Liver (tissue), 9 donors: Measurements from ENCODE around the gene DOCK2. TPM values are rescaled to one million over a fixed set of nuclear protein-coding genes. Genes with fewer than 3 reads are reported as not detected.
A peak's percentile ranks its signal among the peaks of the same experiment; 100 is the strongest.

Experiments used
- DNase-seq: peaks from one replicate; pipeline ENCODE4 v3.0.0-alpha.2; 2017; ENCODE audit warnings: low spot score
- H3K27ac ChIP-seq, 2 donors: one replicate each; pipeline ENCODE4 v1.7.0; 2013; ENCODE audit warnings: inconsistent platforms in 2 of 2, low read length in 2 of 2, control low read depth in 1 of 2, low read depth in 1 of 2, mild to moderate bottlenecking in 1 of 2
- H3K27me3 ChIP-seq, 4 donors: one replicate each; pipeline versions ENCODE4 v1.6.1 to v1.7.0; 2013; ENCODE audit warnings: low read length in 3 of 4, inconsistent platforms in 1 of 4, mild to moderate bottlenecking in 1 of 4, moderate library complexity in 1 of 4; ENCODE audit not compliant: control insufficient read depth in 4 of 4, insufficient read depth in 4 of 4
- H3K36me3 ChIP-seq, 4 donors: one replicate each; pipeline versions ENCODE4 v1.6.1 to v1.7.0; 2013; ENCODE audit warnings: low read length in 3 of 4, mild to moderate bottlenecking in 3 of 4, low read depth in 1 of 4, moderate library complexity in 1 of 4; ENCODE audit not compliant: control insufficient read depth in 4 of 4, insufficient read depth in 3 of 4
- H3K4me1 ChIP-seq, 4 donors: one replicate each; pipeline versions ENCODE4 v1.6.1 to v1.7.0; 2013; ENCODE audit warnings: low read length in 3 of 4, mild to moderate bottlenecking in 3 of 4, moderate library complexity in 1 of 4; ENCODE audit not compliant: control insufficient read depth in 4 of 4, insufficient read depth in 4 of 4
- H3K4me3 ChIP-seq, 3 donors: one replicate each; pipeline versions ENCODE4 v1.6.1 to v1.7.0; 2013; ENCODE audit warnings: low read length in 3 of 3, control low read depth in 1 of 3, low read depth in 1 of 3, mild to moderate bottlenecking in 1 of 3
- H3K9ac ChIP-seq, 2 donors: one replicate each; pipeline ENCODE4 v1.7.0; 2013; ENCODE audit warnings: low read length in 2 of 2, mild to moderate bottlenecking in 2 of 2, moderate library complexity in 2 of 2, control low read depth in 1 of 2, low read depth in 1 of 2
- H3K9me3 ChIP-seq, 4 donors: one replicate each; pipeline versions ENCODE4 v1.6.1 to v1.7.0; 2013; ENCODE audit warnings: low read length in 3 of 4; ENCODE audit not compliant: control insufficient read depth in 4 of 4
- EGR1 ChIP-seq, 2 donors: IDR thresholded peaks; 2 replicates each; pipeline ENCODE4 v1.6.1; 2016 to 2018; ENCODE audit warnings: antibody characterized with exemption in 2 of 2, low read depth in 2 of 2
- FOXA1 ChIP-seq: IDR thresholded peaks from 2 replicates; pipeline ENCODE4 v1.6.1; 2016; ENCODE audit warnings: antibody characterized with exemption
- FOXA2 ChIP-seq: IDR thresholded peaks from 2 replicates; pipeline ENCODE4 v1.6.1; 2016; ENCODE audit warnings: antibody characterized with exemption
- GABPA ChIP-seq, 2 donors: IDR thresholded peaks in 1 of 2; conservative IDR thresholded peaks in 1 of 2; 2 replicates each; pipeline ENCODE4 v1.6.1; 2016; ENCODE audit warnings: antibody characterized with exemption in 2 of 2, mild to moderate bottlenecking in 1 of 2, moderate library complexity in 1 of 2
- HNF4A ChIP-seq, 2 donors: conservative IDR thresholded peaks; 2 replicates each; pipeline ENCODE4 v1.6.1; 2016; ENCODE audit warnings: antibody characterized with exemption in 2 of 2, mild to moderate bottlenecking in 2 of 2
- HNF4G ChIP-seq: IDR thresholded peaks from 2 replicates; pipeline ENCODE4 v1.6.1; 2016; ENCODE audit warnings: antibody characterized with exemption
- JUND ChIP-seq, 2 donors: IDR thresholded peaks; 2 replicates each; pipeline ENCODE4 v1.6.1; 2016; ENCODE audit warnings: antibody characterized with exemption in 2 of 2
- NR2F2 ChIP-seq: IDR thresholded peaks from 2 replicates; pipeline ENCODE4 v1.6.1; 2016; ENCODE audit warnings: antibody characterized with exemption
- RAD21 ChIP-seq, 2 donors: IDR thresholded peaks; 2 replicates each; pipeline ENCODE4 v1.6.1; 2016; ENCODE audit warnings: antibody characterized with exemption in 2 of 2, mild to moderate bottlenecking in 2 of 2
- RXRA ChIP-seq, 2 donors: IDR thresholded peaks; 2 replicates each; pipeline ENCODE4 v1.6.1; 2017 to 2018; ENCODE audit warnings: antibody characterized with exemption in 2 of 2, mild to moderate bottlenecking in 1 of 2
- SP1 ChIP-seq: IDR thresholded peaks from 2 replicates; pipeline ENCODE4 v1.6.1; 2018; ENCODE audit warnings: antibody characterized with exemption, mild to moderate bottlenecking
- TAF1 ChIP-seq: conservative IDR thresholded peaks from 2 replicates; pipeline ENCODE4 v1.6.1; 2016; ENCODE audit warnings: antibody characterized with exemption, mild to moderate bottlenecking
- YY1 ChIP-seq: IDR thresholded peaks from 2 replicates; pipeline ENCODE4 v1.6.1; 2016; ENCODE audit warnings: antibody characterized with exemption, mild to moderate bottlenecking
- WGBS: extraction: QIAGEN DNeasy Blood & Tissue Kit; methylation state at CpG from one replicate; pipeline ENCODE4 v1.1.7; 2013; 5-methylcytosine and 5-hydroxymethylcytosine counted together
- polyA plus RNA-seq, 2 donors: library from polyadenylated mRNA; stranded (reverse) in 1 of 2; unstranded in 1 of 2; fragments of 200-250 nt in 1 of 2; fragments of >200 nt in 1 of 2; fragmentation: Nextera tagmentation in 1 of 2; extraction: Ambion mirVana in 1 of 2; gene quantifications; one replicate each; pipeline versions ENCODE4 v1.2.1 to v1.2.3, GENCODE V29; 2013 to 2015
- total RNA-seq, 2 donors: library from RNA; depleted of rRNA; stranded (reverse); fragments of >200 nt; gene quantifications; one replicate each; pipeline ENCODE4 v1.2.3, GENCODE V29; 2014
- TF ChIP-seq, protein P1 (sequence below): IDR thresholded peaks from 2 replicates; pipeline ENCODE4 v1.6.1; 2016; ENCODE audit warnings: antibody characterized with exemption
- TF ChIP-seq, protein P2 (sequence below): IDR thresholded peaks from 2 replicates; pipeline ENCODE4 v1.6.1; 2016; ENCODE audit warnings: antibody characterized with exemption
- TF ChIP-seq, protein P3 (sequence below): fragments of 150-350 bp; IDR thresholded peaks from 2 replicates; pipeline ENCODE4 v1.5.1; 2017; ENCODE audit warnings: improper control_type of control experiment, low read depth, low read length; ENCODE audit not compliant: missing input control
- TF ChIP-seq, protein P4 (sequence below): IDR thresholded peaks from 2 replicates; pipeline ENCODE4 v1.6.1; 2016; ENCODE audit warnings: antibody characterized with exemption, mild to moderate bottlenecking
- TF ChIP-seq, protein P5 (sequence below): IDR thresholded peaks from 2 replicates; pipeline ENCODE4 v1.6.1; 2016; ENCODE audit warnings: antibody characterized with exemption
- donor health status: healthy.
- donor health status: healthy.
- donor health status: healthy.
- donor health status: healthy.
- donor health status: healthy.

The DOCK2 gene
- total and polyA plus RNA-seq, 4 donors, result 2.3 to 26.6 (median 8.2) TPM

DNA sequence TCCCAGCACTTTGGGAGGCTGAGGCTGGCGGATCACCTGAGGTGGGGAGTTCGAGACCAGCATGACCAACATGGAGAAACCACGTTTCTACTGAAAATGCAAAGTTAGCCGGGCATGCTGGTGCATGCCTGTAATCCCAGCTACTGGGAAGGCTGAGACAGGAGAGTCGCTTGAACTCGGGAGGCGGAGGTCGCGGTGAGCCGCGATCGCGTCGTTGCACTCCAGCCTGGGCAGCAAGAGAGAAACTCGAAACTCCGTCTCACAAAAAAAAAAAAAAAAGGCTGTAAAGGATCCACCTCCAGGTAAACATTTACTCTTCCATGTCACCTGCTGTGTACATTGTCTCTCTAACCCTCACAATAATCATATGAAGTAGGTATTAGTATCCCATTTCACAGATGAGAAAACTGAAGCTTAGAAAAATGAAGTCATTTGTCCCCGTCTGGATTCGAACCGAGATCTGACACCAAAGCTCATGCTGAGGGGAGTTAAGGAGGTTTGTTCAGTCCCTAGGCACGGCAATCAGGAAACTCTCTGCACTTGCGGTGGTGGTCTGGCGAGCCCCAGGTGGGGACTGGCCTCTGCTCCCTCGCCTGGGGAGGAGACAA lies 494 bp upstream of the DOCK2 start:
- no peaks in the 10 kb centered on the region for H3K36me3 ChIP-seq
- H3K27ac ChIP-seq, result peak overlapping the region in 1 of 2 donors; percentile 62
- H3K27me3 ChIP-seq, result peaks cover 0 to under 1% (median 0%) of the 10 kb centered on the region in 4 donors
- no peak for DNase-seq
- H3K4me1 ChIP-seq, result peaks cover 0 to 3% (median 0%) of the 10 kb centered on the region in 4 donors
- H3K9ac ChIP-seq, result no peak overlapping the region
- H3K4me3 ChIP-seq, result peak overlapping the region in 2 of 3 donors; percentile 15 to 47
- peaks cover 0 to 8% (median 2%) of the 10 kb centered on the region in 4 donors for H3K9me3 ChIP-seq
- WGBS, result 37% methylated on average over 23 of the region's 23 CpGs
- TF ChIP-seq, protein P1, sequence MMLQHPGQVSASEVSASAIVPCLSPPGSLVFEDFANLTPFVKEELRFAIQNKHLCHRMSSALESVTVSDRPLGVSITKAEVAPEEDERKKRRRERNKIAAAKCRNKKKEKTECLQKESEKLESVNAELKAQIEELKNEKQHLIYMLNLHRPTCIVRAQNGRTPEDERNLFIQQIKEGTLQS, result no peak
- TF ChIP-seq NR2F2, result no peak
- no peak for TF ChIP-seq SP1
- TF ChIP-seq FOXA1, result no peak
- TF ChIP-seq, protein P2, sequence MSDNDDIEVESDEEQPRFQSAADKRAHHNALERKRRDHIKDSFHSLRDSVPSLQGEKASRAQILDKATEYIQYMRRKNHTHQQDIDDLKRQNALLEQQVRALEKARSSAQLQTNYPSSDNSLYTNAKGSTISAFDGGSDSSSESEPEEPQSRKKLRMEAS, result no peak
- TF ChIP-seq HNF4A (conservative IDR thresholded peaks at IDR 0.05), result no peak
- TF ChIP-seq HNF4G, result no peak
- TF ChIP-seq RAD21 (IDR thresholded peaks at IDR 0.05), result no peak
- TF ChIP-seq, protein P3, sequence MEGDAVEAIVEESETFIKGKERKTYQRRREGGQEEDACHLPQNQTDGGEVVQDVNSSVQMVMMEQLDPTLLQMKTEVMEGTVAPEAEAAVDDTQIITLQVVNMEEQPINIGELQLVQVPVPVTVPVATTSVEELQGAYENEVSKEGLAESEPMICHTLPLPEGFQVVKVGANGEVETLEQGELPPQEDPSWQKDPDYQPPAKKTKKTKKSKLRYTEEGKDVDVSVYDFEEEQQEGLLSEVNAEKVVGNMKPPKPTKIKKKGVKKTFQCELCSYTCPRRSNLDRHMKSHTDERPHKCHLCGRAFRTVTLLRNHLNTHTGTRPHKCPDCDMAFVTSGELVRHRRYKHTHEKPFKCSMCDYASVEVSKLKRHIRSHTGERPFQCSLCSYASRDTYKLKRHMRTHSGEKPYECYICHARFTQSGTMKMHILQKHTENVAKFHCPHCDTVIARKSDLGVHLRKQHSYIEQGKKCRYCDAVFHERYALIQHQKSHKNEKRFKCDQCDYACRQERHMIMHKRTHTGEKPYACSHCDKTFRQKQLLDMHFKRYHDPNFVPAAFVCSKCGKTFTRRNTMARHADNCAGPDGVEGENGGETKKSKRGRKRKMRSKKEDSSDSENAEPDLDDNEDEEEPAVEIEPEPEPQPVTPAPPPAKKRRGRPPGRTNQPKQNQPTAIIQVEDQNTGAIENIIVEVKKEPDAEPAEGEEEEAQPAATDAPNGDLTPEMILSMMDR, result no peak
- TF ChIP-seq, protein P4, sequence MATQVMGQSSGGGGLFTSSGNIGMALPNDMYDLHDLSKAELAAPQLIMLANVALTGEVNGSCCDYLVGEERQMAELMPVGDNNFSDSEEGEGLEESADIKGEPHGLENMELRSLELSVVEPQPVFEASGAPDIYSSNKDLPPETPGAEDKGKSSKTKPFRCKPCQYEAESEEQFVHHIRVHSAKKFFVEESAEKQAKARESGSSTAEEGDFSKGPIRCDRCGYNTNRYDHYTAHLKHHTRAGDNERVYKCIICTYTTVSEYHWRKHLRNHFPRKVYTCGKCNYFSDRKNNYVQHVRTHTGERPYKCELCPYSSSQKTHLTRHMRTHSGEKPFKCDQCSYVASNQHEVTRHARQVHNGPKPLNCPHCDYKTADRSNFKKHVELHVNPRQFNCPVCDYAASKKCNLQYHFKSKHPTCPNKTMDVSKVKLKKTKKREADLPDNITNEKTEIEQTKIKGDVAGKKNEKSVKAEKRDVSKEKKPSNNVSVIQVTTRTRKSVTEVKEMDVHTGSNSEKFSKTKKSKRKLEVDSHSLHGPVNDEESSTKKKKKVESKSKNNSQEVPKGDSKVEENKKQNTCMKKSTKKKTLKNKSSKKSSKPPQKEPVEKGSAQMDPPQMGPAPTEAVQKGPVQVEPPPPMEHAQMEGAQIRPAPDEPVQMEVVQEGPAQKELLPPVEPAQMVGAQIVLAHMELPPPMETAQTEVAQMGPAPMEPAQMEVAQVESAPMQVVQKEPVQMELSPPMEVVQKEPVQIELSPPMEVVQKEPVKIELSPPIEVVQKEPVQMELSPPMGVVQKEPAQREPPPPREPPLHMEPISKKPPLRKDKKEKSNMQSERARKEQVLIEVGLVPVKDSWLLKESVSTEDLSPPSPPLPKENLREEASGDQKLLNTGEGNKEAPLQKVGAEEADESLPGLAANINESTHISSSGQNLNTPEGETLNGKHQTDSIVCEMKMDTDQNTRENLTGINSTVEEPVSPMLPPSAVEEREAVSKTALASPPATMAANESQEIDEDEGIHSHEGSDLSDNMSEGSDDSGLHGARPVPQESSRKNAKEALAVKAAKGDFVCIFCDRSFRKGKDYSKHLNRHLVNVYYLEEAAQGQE, result no peak
- TF ChIP-seq, protein P5, sequence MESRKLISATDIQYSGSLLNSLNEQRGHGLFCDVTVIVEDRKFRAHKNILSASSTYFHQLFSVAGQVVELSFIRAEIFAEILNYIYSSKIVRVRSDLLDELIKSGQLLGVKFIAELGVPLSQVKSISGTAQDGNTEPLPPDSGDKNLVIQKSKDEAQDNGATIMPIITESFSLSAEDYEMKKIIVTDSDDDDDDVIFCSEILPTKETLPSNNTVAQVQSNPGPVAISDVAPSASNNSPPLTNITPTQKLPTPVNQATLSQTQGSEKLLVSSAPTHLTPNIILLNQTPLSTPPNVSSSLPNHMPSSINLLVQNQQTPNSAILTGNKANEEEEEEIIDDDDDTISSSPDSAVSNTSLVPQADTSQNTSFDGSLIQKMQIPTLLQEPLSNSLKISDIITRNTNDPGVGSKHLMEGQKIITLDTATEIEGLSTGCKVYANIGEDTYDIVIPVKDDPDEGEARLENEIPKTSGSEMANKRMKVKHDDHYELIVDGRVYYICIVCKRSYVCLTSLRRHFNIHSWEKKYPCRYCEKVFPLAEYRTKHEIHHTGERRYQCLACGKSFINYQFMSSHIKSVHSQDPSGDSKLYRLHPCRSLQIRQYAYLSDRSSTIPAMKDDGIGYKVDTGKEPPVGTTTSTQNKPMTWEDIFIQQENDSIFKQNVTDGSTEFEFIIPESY, result no peak
- TF ChIP-seq FOXA2, result no peak
- TF ChIP-seq TAF1, result no peak
- no peak for TF ChIP-seq GABPA (IDR thresholded peaks at IDR 0.05 in 1 of 2, conservative IDR thresholded peaks at IDR 0.05 in 1 of 2)
- TF ChIP-seq YY1, result no peak
- no peak for TF ChIP-seq EGR1 (IDR thresholded peaks at IDR 0.05; ENCODE audit: low read depth in 2 of 2)
- TF ChIP-seq JUND (IDR thresholded peaks at IDR 0.05), result no peak
- TF ChIP-seq RXRA (IDR thresholded peaks at IDR 0.05), result no peak
